ENCODE measurements around the gene KRTAP5-2.
A peak's percentile ranks its signal among the peaks of the same experiment; 100 is the strongest.
"Not testable (repeated sequence)": the region's sequence is repeated elsewhere in the genome, so short reads cannot be mapped to it uniquely, and the experiment has no call there.

KRTAP5-2 gene

DNA sequence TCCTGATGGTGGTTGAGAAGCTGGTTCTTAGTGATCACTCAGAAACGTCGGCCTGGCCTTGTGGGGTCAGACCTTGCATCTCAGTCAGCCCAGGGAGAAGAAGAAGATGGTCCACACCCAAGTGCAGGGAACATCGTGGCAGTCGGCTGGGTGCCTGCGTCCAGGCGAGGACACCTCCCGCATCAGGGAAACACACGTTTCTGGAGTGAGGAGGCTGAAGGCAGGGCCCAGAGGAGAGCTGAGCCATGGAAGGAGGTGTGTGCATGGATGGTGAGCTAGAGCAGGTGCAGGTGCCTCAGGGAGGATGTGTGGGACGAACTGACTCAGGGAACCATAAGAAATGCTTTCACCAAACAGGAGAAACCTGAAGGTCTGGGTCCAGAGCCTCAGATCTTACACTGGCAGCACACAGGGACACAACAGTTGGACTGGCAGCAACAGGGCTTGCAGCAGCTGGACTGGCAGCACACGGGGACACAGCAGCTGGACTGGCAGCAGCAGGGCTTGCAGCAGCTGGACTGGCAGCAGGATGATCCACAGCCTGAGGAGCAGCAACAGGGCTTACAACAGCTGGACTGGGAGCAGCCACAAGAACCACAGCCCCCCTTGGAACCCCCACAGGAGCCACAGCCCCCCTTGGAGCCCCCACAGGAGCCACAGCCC lies 632 bp downstream of the KRTAP5-2 start:
- no peak overlapping the region for H3K4me3 Mint-ChIP-seq
- no peak overlapping the region for H3K27ac Mint-ChIP-seq
- H3K9me3 Mint-ChIP-seq: peaks cover 9% of the 10 kb centered on the region
- H3K4me1 Mint-ChIP-seq: peaks cover 12% of the 10 kb centered on the region
- TF ChIP-seq, protein P1, sequence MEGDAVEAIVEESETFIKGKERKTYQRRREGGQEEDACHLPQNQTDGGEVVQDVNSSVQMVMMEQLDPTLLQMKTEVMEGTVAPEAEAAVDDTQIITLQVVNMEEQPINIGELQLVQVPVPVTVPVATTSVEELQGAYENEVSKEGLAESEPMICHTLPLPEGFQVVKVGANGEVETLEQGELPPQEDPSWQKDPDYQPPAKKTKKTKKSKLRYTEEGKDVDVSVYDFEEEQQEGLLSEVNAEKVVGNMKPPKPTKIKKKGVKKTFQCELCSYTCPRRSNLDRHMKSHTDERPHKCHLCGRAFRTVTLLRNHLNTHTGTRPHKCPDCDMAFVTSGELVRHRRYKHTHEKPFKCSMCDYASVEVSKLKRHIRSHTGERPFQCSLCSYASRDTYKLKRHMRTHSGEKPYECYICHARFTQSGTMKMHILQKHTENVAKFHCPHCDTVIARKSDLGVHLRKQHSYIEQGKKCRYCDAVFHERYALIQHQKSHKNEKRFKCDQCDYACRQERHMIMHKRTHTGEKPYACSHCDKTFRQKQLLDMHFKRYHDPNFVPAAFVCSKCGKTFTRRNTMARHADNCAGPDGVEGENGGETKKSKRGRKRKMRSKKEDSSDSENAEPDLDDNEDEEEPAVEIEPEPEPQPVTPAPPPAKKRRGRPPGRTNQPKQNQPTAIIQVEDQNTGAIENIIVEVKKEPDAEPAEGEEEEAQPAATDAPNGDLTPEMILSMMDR (IDR thresholded peaks at IDR 0.05; ENCODE audit: unreplicated experiment in 3 of 3): no peak
- H3K36me3 Mint-ChIP-seq (ENCODE audit: low read depth): no peaks in the 10 kb centered on the region
- peaks cover 84% of the 10 kb centered on the region for H3K27me3 Mint-ChIP-seq (ENCODE audit: low read depth)

- H3K27ac Mint-ChIP-seq, H3K4me3 Mint-ChIP-seq: not testable (repeated sequence)
- H3K4me1 Mint-ChIP-seq: peaks cover 12% of the 10 kb centered on the region
Observed at GRCh38 chr11:1596576-1597121, 1.4 kb downstream of the KRTAP5-2 start.

DNA sequence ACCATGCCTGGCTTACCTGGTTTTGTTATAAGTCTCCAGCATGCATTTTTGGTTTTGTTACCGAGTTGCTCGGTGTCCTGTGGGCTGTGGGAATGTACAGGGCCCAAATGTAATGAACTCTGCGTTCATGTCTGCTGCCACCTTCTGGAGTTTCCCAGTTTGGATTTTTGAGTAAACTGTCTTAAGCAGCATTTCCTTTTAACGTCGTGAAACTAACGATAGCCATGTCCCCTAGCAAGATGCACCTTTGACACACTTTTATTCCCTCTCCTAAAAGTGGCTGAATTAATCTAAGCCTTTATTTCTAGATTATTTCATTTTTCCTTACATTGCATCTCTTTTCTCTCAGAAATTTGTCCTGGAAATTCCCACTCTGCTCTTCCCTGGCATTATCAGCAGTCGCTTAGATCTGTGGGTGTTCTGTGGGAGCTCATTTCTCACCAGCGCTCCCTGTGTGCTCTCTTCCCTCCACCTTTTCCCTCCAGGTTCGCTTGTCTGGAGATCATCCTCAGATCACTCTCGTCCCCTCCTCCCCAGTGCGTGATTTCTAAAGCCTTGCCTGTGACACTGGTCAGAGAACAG lies 2.0 kb downstream of the KRTAP5-2 start:
- not testable (repeated sequence) for H3K9me3 Mint-ChIP-seq; H3K4me3 Mint-ChIP-seq; H3K36me3 Mint-ChIP-seq (ENCODE audit: low read depth); H3K27ac Mint-ChIP-seq
- H3K4me1 Mint-ChIP-seq: peaks cover 12% of the 10 kb centered on the region
- peaks cover 79% of the 10 kb centered on the region for H3K27me3 Mint-ChIP-seq (ENCODE audit: low read depth)

More at GRCh38 chr11:1596576-1597121, 1.4 kb downstream of the KRTAP5-2 start:
- not testable (repeated sequence) for H3K36me3 Mint-ChIP-seq (ENCODE audit: low read depth); H3K9me3 Mint-ChIP-seq
- H3K27me3 Mint-ChIP-seq (ENCODE audit: low read depth): peaks cover 84% of the 10 kb centered on the region

- no peak overlapping the region for H3K4me3 Mint-ChIP-seq
- TF ChIP-seq, protein P1 (IDR thresholded peaks at IDR 0.05; ENCODE audit: unreplicated experiment in 3 of 3): no peak
- H3K9me3 Mint-ChIP-seq: no peaks in the 10 kb centered on the region
- H3K4me1 Mint-ChIP-seq: peaks cover 17% of the 10 kb centered on the region
- no peak overlapping the region for H3K27ac Mint-ChIP-seq
- no peaks in the 10 kb centered on the region for H3K36me3 Mint-ChIP-seq (ENCODE audit: low read depth)
- H3K27me3 Mint-ChIP-seq (ENCODE audit: low read depth): peaks cover 83% of the 10 kb centered on the region
Observed at GRCh38 chr11:1592628-1593027, 5.5 kb downstream of the KRTAP5-2 start.

DNA sequence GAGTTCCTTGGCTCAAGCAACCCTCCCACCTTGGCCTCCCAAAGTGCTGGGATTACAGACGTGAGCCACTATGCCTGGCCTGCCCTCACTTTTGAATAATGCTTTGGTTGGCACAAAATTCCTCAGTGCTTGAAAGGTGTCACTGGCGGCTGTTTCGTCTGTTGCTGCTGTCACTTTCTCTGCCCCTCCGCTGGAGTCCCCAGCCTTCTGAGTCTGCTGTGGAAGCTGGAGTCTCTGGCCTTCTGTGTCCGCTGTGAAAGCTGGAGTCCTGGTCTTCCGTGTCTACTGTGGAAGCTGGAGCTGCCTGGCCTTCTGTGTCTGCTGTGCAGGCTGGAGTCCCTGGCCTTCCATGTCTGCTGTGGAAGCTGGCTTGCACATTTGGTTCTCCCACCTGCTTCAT lies 8.1 kb downstream of the KRTAP5-2 start:
- H3K4me3 Mint-ChIP-seq: no peak overlapping the region
- H3K4me1 Mint-ChIP-seq: peaks cover 6% of the 10 kb centered on the region
- H3K27me3 Mint-ChIP-seq (ENCODE audit: low read depth): peaks cover 71% of the 10 kb centered on the region
- no peaks in the 10 kb centered on the region for H3K36me3 Mint-ChIP-seq (ENCODE audit: low read depth)
- H3K9me3 Mint-ChIP-seq: no peaks in the 10 kb centered on the region
- TF ChIP-seq, protein P1 (IDR thresholded peaks at IDR 0.05; ENCODE audit: unreplicated experiment in 3 of 3): no peak
- H3K27ac Mint-ChIP-seq: no peak overlapping the region

GRCh38 chr11:1589191-1589963 lies 8.7 kb downstream of the KRTAP5-2 start:
- Mint-ChIP-seq H3K27ac (peak overlapping the region; percentile 11 to 30 (median 12)), H3K4me3 (peak overlapping the region in 2 of 3 experiments; percentile 5 to 19), H3K27me3 (ENCODE audit: low read depth) (peaks cover 67% of the 10 kb centered on the region)
- not testable (repeated sequence) for H3K36me3 Mint-ChIP-seq (ENCODE audit: low read depth); H3K9me3 Mint-ChIP-seq; H3K4me1 Mint-ChIP-seq

DNA sequence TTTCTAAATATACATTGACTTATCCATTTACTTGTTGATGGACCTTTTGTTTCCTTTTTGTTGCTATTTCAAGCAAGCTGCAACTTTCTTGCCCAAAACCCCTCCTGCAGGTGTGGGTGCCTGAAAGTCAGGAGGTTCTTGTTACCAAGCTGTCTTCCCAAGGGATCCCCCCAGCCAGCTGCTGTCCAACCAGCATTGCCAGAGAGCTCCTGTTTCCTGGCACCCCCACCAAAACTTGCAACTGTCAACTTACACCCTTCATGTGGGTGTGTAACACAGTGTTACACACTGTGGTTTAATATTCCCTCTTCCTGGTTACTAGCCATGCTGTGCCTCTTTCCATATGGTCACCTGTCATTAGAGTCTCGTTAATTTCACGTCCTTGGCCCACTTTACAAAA lies 11.4 kb downstream of the KRTAP5-2 start:
- TF ChIP-seq, protein P1 (IDR thresholded peaks at IDR 0.05; ENCODE audit: unreplicated experiment in 3 of 3): no peak
- H3K4me1 Mint-ChIP-seq: peaks cover 6% of the 10 kb centered on the region
- no peak overlapping the region for H3K27ac Mint-ChIP-seq
- no peaks in the 10 kb centered on the region for H3K36me3 Mint-ChIP-seq (ENCODE audit: low read depth)
- peaks cover 62% of the 10 kb centered on the region for H3K27me3 Mint-ChIP-seq (ENCODE audit: low read depth)
- H3K4me3 Mint-ChIP-seq: no peak overlapping the region
- peaks cover 8% of the 10 kb centered on the region for H3K9me3 Mint-ChIP-seq

GRCh38 chr11:1584661-1585370 lies 13.3 kb downstream of the KRTAP5-2 start, which contains the start of gene KRTAP5-1:
TSS of gene KRTAP5-1 (minus strand) at chr11:1585283. CDS start at chr11:1585249, 34 bp downstream.
- peaks cover 15% of the 10 kb centered on the region for H3K9me3 Mint-ChIP-seq
- H3K4me1 Mint-ChIP-seq; H3K27ac Mint-ChIP-seq; H3K36me3 Mint-ChIP-seq (ENCODE audit: low read depth); H3K4me3 Mint-ChIP-seq: not testable (repeated sequence)
- H3K27me3 Mint-ChIP-seq (ENCODE audit: low read depth): peaks cover 67% of the 10 kb centered on the region

DNA sequence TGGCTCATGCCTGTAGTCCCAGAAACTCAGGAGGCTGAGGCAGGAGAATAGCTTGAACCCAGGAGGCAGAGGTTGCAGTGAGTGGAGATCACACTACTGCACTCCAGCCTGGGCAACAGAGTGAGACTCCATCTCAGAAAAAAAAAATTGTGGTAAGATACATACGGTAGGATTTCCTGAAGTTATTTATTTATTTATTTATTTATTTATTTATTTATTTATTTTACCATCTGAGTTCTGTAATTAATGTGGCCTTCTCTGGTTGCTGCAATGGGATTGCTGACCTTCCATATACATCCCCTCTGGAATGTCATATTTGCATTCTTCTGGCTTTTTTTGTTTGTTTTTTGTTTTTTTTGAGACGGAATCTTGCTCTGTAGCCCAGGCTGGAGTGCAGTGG lies 15.2 kb downstream of the KRTAP5-2 start:
- H3K27me3 Mint-ChIP-seq (ENCODE audit: low read depth): peaks cover 60% of the 10 kb centered on the region
- H3K4me3 Mint-ChIP-seq: not testable (repeated sequence)

More for the DNA sequence above, 15.2 kb downstream of the KRTAP5-2 start:
- H3K27ac Mint-ChIP-seq; H3K36me3 Mint-ChIP-seq (ENCODE audit: low read depth); H3K4me1 Mint-ChIP-seq: not testable (repeated sequence)
- H3K9me3 Mint-ChIP-seq: peaks cover 23% of the 10 kb centered on the region

All from nephron (organoid).